NCI-H345 (cell line): ENCODE measurements around the gene LRRC8C.
"Not testable (repeated sequence)": the region's sequence is repeated elsewhere in the genome, so short reads cannot be mapped to it uniquely, and the experiment has no call there.

Source experiments
- DNase-seq: peaks from one replicate; lab custom pipeline; 2025; lab: John Stamatoyannopoulos, UW

Gene LRRC8C

GRCh38 chr1:89607586-89608318 is 25.2 kb upstream of the LRRC8C start:
- no peak for DNase-seq

GRCh38 chr1:89608319-89608983 is 24.5 kb upstream of the LRRC8C start:
- no peak for DNase-seq

- no peak for DNase-seq
Measured at GRCh38 chr1:89608984-89609725, 23.8 kb upstream of the LRRC8C start.

- no peak for DNase-seq
Measured at GRCh38 chr1:89609781-89610456, 23.0 kb upstream of the LRRC8C start.

GRCh38 chr1:89610457-89611011 is 22.4 kb upstream of the LRRC8C start:
- DNase-seq, result no peak

- DNase-seq, result no peak
Measured at GRCh38 chr1:89611721-89612120, 21.2 kb upstream of the LRRC8C start.

- no peak for DNase-seq
Measured at GRCh38 chr1:89613928-89614327, 19.0 kb upstream of the LRRC8C start.

- DNase-seq, result peak; percentile 5
Measured at GRCh38 chr1:89615676-89616598, 17.0 kb upstream of the LRRC8C start.

GRCh38 chr1:89616844-89617627 is 15.9 kb upstream of the LRRC8C start:
- no peak for DNase-seq

GRCh38 chr1:89620664-89621063 is 12.3 kb upstream of the LRRC8C start:
- DNase-seq, result no peak

- DNase-seq, result no peak
Measured at GRCh38 chr1:89622895-89623294, 10.0 kb upstream of the LRRC8C start.

GRCh38 chr1:89624314-89624713 is 8.6 kb upstream of the LRRC8C start:
- no peak for DNase-seq

GRCh38 chr1:89624715-89625323 is 8.1 kb upstream of the LRRC8C start:
- DNase-seq, result no peak

- no peak for DNase-seq
Measured at GRCh38 chr1:89627596-89627962, 5.3 kb upstream of the LRRC8C start.

- no peak for DNase-seq
Measured at GRCh38 chr1:89629146-89629545, 3.8 kb upstream of the LRRC8C start.

GRCh38 chr1:89629600-89629999 is 3.3 kb upstream of the LRRC8C start:
- not testable (repeated sequence) for DNase-seq

- DNase-seq, result no peak
Measured at GRCh38 chr1:89630048-89630447, 2.9 kb upstream of the LRRC8C start.

GRCh38 chr1:89631816-89632656 is 884 bp upstream of the LRRC8C start:
- DNase-seq, result peak; percentile 66

- DNase-seq, result peak; percentile 70
Measured at GRCh38 chr1:89633248-89633799, 404 bp downstream of the LRRC8C start.
